H9 (cell line): ENCODE results near the gene PDXP. TPM values are rescaled to one million over a fixed set of nuclear protein-coding genes. Genes with fewer than 3 reads are reported as not detected.

ENCODE experiments used
- DNase-seq: peaks from one replicate; pipeline ENCODE4 v3.0.0-alpha.2; 2017
- H2AFZ ChIP-seq: one replicate; pipeline ENCODE4 v1.6.1; 2013; ENCODE audit warnings: mild to moderate bottlenecking, low read length, control low read depth, moderate library complexity
- H2AK5ac ChIP-seq: 2 replicates; pipeline ENCODE4 v1.6.1; 2013; ENCODE audit warnings: low read length, control low read depth, mixed read lengths; ENCODE audit not compliant: insufficient read length
- H2BK120ac ChIP-seq: one replicate; pipeline ENCODE4 v1.6.1; 2013; ENCODE audit warnings: low read depth, mild to moderate bottlenecking, low read length, control low read depth, inconsistent platforms; ENCODE audit not compliant: poor library complexity, severe bottlenecking
- H2BK12ac ChIP-seq: 2 replicates; pipeline ENCODE4 v1.6.1; 2013; ENCODE audit warnings: low read length, control low read depth, mixed read lengths, low read depth; ENCODE audit not compliant: insufficient read length
- H2BK15ac ChIP-seq: 2 replicates; pipeline ENCODE4 v1.6.1; 2013; ENCODE audit warnings: low read depth, low read length, control low read depth
- H2BK20ac ChIP-seq: one replicate; pipeline ENCODE4 v1.6.1; 2013; ENCODE audit warnings: low read depth, mild to moderate bottlenecking, low read length, control low read depth, inconsistent platforms; ENCODE audit not compliant: poor library complexity, severe bottlenecking
- H2BK5ac ChIP-seq: 2 replicates; pipeline ENCODE4 v1.6.1; 2013; ENCODE audit warnings: low read length, control low read depth, mixed read lengths; ENCODE audit not compliant: insufficient read length
- H3K14ac ChIP-seq: 2 replicates; pipeline ENCODE4 v1.6.1; 2013; ENCODE audit warnings: low read length, control low read depth; ENCODE audit not compliant: insufficient read depth
- H3K18ac ChIP-seq: 2 replicates; pipeline ENCODE4 v1.6.1; 2013; ENCODE audit warnings: low read depth, mild to moderate bottlenecking, mixed read lengths, low read length, control low read depth; ENCODE audit not compliant: insufficient read length
- H3K23ac ChIP-seq: 2 replicates; pipeline ENCODE4 v1.6.1; 2013; ENCODE audit warnings: low read length, control low read depth, mixed read lengths, low read depth; ENCODE audit not compliant: insufficient read length
- H3K23me2 ChIP-seq: 2 replicates; pipeline ENCODE4 v1.6.1; 2013; ENCODE audit warnings: low read depth, mild to moderate bottlenecking, mixed read lengths, low read length, control low read depth; ENCODE audit not compliant: insufficient read length, poor library complexity, severe bottlenecking
- H3K27ac ChIP-seq: 2 replicates; pipeline ENCODE4 v1.5.1; 2013; ENCODE audit warnings: low read length, control low read depth, mixed read lengths, low read depth; ENCODE audit not compliant: insufficient read length
- H3K27me3 ChIP-seq: 2 replicates; pipeline ENCODE4 v1.6.1; 2013; ENCODE audit warnings: low read length, control low read depth, inconsistent platforms; ENCODE audit not compliant: insufficient read depth
- H3K4ac ChIP-seq: 2 replicates; pipeline ENCODE4 v1.6.1; 2013; ENCODE audit warnings: low read depth, mild to moderate bottlenecking, control low read depth, inconsistent platforms, low read length, moderate library complexity
- H3K4me1 ChIP-seq: 2 replicates; pipeline ENCODE4 v1.6.1; 2013; ENCODE audit warnings: low read length, control low read depth, inconsistent platforms; ENCODE audit not compliant: insufficient read depth
- H3K4me2 ChIP-seq: 2 replicates; pipeline ENCODE4 v1.6.1; 2013; ENCODE audit warnings: low read length, control low read depth, mixed read lengths; ENCODE audit not compliant: insufficient read length, insufficient read depth
- H3K56ac ChIP-seq: 2 replicates; pipeline ENCODE4 v1.6.1; 2013; ENCODE audit warnings: low read depth, mild to moderate bottlenecking, mixed read lengths, low read length, control low read depth; ENCODE audit not compliant: insufficient read length
- H3K79me1 ChIP-seq: 2 replicates; pipeline ENCODE4 v1.6.1; 2013; ENCODE audit warnings: low read depth, mild to moderate bottlenecking, moderate library complexity, low read length, control low read depth, inconsistent platforms; ENCODE audit not compliant: insufficient read depth, poor library complexity, severe bottlenecking
- H3K79me2 ChIP-seq: 2 replicates; pipeline ENCODE4 v1.6.1; 2013; ENCODE audit warnings: low read length, control low read depth, inconsistent platforms; ENCODE audit not compliant: insufficient read depth
- H3K9ac ChIP-seq: 2 replicates; pipeline ENCODE4 v1.6.1; 2013; ENCODE audit warnings: low read length, control low read depth, mixed read lengths; ENCODE audit not compliant: insufficient read length; ENCODE audit errors: extremely low read depth
- H3K9me3 ChIP-seq: one replicate; pipeline ENCODE4 v1.6.1; 2013; ENCODE audit warnings: low read depth, low read length, inconsistent platforms; ENCODE audit not compliant: control insufficient read depth
- H3T11ph ChIP-seq: one replicate; pipeline ENCODE4 v1.6.1; 2013; ENCODE audit warnings: mild to moderate bottlenecking, low read length, control low read depth, inconsistent platforms
- H4K20me1 ChIP-seq: one replicate; pipeline ENCODE4 v1.6.1; 2013; ENCODE audit not compliant: control insufficient read depth, insufficient read length, insufficient read depth
- H4K5ac ChIP-seq: 2 replicates; pipeline ENCODE4 v1.6.1; 2013; ENCODE audit warnings: low read depth, mild to moderate bottlenecking, mixed read lengths, low read length, control low read depth; ENCODE audit not compliant: insufficient read length
- H4K8ac ChIP-seq: replicated peaks from 2 replicates; pipeline ENCODE4 v1.6.1; 2013; ENCODE audit warnings: low read length, control low read depth, mixed read lengths, low read depth; ENCODE audit not compliant: insufficient read length
- H4K91ac ChIP-seq: 2 replicates; pipeline ENCODE4 v1.6.1; 2013; ENCODE audit warnings: low read depth, mild to moderate bottlenecking, moderate library complexity, mixed read lengths, low read length, control low read depth; ENCODE audit not compliant: insufficient read length
- H3K27ac Mint-ChIP-seq, 3 experiments: 2 replicates in 2 of 3; 3 replicates in 1 of 3; pipeline ENCODE4 v1.8.0; 2020 to 2021; ENCODE audit warnings: mixed read lengths in 3 of 3, mild to moderate bottlenecking in 1 of 3, moderate library complexity in 1 of 3
- H3K27me3 Mint-ChIP-seq: 2 replicates; pipeline ENCODE4 v1.8.0; 2021; ENCODE audit warnings: low read depth, mild to moderate bottlenecking, moderate library complexity, mixed read lengths
- H3K36me3 Mint-ChIP-seq, 3 experiments: 2 replicates in 2 of 3; 3 replicates in 1 of 3; pipeline ENCODE4 v1.8.0; 2020 to 2021; ENCODE audit warnings: low read depth in 3 of 3, mixed read lengths in 3 of 3; ENCODE audit not compliant: insufficient read depth in 1 of 3
- H3K4me1 Mint-ChIP-seq, 2 experiments: 2 replicates each; pipeline ENCODE4 v1.8.0; 2020; ENCODE audit warnings: mixed read lengths in 2 of 2
- H3K4me3 Mint-ChIP-seq, 2 experiments: 2 replicates in 1 of 2; 3 replicates in 1 of 2; pipeline ENCODE4 v1.8.0; 2020 to 2021; ENCODE audit warnings: mild to moderate bottlenecking in 2 of 2, mixed read lengths in 2 of 2, moderate library complexity in 1 of 2
- H3K9me3 Mint-ChIP-seq, 2 experiments: 2 replicates in 1 of 2; 3 replicates in 1 of 2; pipeline ENCODE4 v1.8.0; 2020; ENCODE audit warnings: mild to moderate bottlenecking in 2 of 2, mixed read lengths in 2 of 2, moderate library complexity in 1 of 2
- WGBS: extraction: QIAGEN DNeasy Blood & Tissue Kit; methylation state at CpG from one replicate; pipeline ENCODE4 v1.1.7; 2013; ENCODE audit warnings: missing lambda C conversion rate, low lambda C conversion rate, mixed read lengths; ENCODE audit not compliant: insufficient read length; ENCODE audit errors: extremely low coverage; 5-methylcytosine and 5-hydroxymethylcytosine counted together
- total RNA-seq: library from RNA; stranded (reverse); gene quantifications from 2 replicates; pipeline ENCODE4 v1.2.1, GENCODE V29; 2021
- TF ChIP-seq, protein P1 (sequence below): fragments of 200-600 bp; sonication (generic); conservative IDR thresholded peaks from 3 replicates; pipeline ENCODE4 v1.8.0; 2021; ENCODE audit warnings: antibody characterized with exemption, mild to moderate bottlenecking

Gene PDXP
- total RNA-seq, 1 experiment from 2014 or later: 41.0 TPM

GRCh38 chr22:37628830-37629229 lies 29.7 kb upstream of the PDXP start:
- Histone ChIP-seq H3K4ac (no peak overlapping the region), H2BK12ac (no peak overlapping the region), H4K5ac (no peak overlapping the region), H3K4me2 (no peak overlapping the region), H4K8ac (no peak overlapping the region), H3K9me3 (no peaks in the 10 kb centered on the region), H3K14ac (no peak overlapping the region), H3K4me1 (no peaks in the 10 kb centered on the region; the same call in 1 of the 2 replicates), H2BK20ac (no peak overlapping the region), H3K79me1 (no peaks in the 10 kb centered on the region), H3K23ac (no peak overlapping the region), H2BK120ac (no peak overlapping the region), H3K56ac (no peak overlapping the region), H2BK15ac (no peak overlapping the region), H3K27me3 (no peaks in the 10 kb centered on the region), H3K27ac (no peak overlapping the region), H3K9ac (no peak overlapping the region), H4K91ac (no peak overlapping the region), H2AK5ac (no peak overlapping the region), H4K20me1 (no peaks in the 10 kb centered on the region), H3K18ac (no peak overlapping the region), H3K79me2 (no peaks in the 10 kb centered on the region), H3T11ph (no peak overlapping the region), H3K23me2 (no peaks in the 10 kb centered on the region), H2BK5ac (no peak overlapping the region), H2AFZ (no peak overlapping the region)
- Mint-ChIP-seq H3K4me1 (peaks cover 6 to 12% of the 10 kb centered on the region in 2 experiments), H3K9me3 (no peaks in the 10 kb centered on the region; a peak in 1 of 5 replicates), H3K27me3 (no peaks in the 10 kb centered on the region), H3K36me3 (peaks cover 3 to 28% (median 21%) of the 10 kb centered on the region in 3 experiments; a peak in 6 of 7 replicates), H3K27ac (no peak overlapping the region), H3K4me3 (no peak overlapping the region)
- TF ChIP-seq, protein P1, sequence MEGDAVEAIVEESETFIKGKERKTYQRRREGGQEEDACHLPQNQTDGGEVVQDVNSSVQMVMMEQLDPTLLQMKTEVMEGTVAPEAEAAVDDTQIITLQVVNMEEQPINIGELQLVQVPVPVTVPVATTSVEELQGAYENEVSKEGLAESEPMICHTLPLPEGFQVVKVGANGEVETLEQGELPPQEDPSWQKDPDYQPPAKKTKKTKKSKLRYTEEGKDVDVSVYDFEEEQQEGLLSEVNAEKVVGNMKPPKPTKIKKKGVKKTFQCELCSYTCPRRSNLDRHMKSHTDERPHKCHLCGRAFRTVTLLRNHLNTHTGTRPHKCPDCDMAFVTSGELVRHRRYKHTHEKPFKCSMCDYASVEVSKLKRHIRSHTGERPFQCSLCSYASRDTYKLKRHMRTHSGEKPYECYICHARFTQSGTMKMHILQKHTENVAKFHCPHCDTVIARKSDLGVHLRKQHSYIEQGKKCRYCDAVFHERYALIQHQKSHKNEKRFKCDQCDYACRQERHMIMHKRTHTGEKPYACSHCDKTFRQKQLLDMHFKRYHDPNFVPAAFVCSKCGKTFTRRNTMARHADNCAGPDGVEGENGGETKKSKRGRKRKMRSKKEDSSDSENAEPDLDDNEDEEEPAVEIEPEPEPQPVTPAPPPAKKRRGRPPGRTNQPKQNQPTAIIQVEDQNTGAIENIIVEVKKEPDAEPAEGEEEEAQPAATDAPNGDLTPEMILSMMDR: no peak
- WGBS: no CpG with 5 or more reads among the region's 8 CpGs
- no peak for DNase-seq
